ENCODE measurements around the gene RAPGEF6. TPM values are rescaled to one million over a fixed set of nuclear protein-coding genes. Genes with fewer than 3 reads are reported as not detected.
"Not testable (repeated sequence)": the region's sequence is repeated elsewhere in the genome, so short reads cannot be mapped to it uniquely, and the experiment has no call there.

Gene RAPGEF6
- 10 to 100 TPM; 12.4 to 17.8 (median 16.2) TPM for polyA plus RNA-seq (ENCODE audit: insufficient read length in 4 of 4)

- peak; percentile 99 to 100 (median 99) for DNase-seq (ENCODE audit: low read depth in 4 of 4, low spot score in 3 of 4)
Measured at GRCh38 chr5:131634996-131635683, at the start of gene RAPGEF6. TSS of gene RAPGEF6 (minus strand) at chr5:131635229. CDS start at chr5:131635030, 199 bp downstream.

GRCh38 chr5:131684595-131684994 lies 49.6 kb upstream of the RAPGEF6 start:
- DNase-seq (ENCODE audit: low read depth in 4 of 4, low spot score in 3 of 4) = no peak

GRCh38 chr5:131684051-131684450 lies 49.0 kb upstream of the RAPGEF6 start:
- DNase-seq (ENCODE audit: low read depth in 4 of 4, low spot score in 3 of 4) = no peak

- no peak for DNase-seq (ENCODE audit: low read depth in 4 of 4, low spot score in 3 of 4)
Measured at GRCh38 chr5:131682826-131683225, 47.8 kb upstream of the RAPGEF6 start.

GRCh38 chr5:131682175-131682574 lies 47.1 kb upstream of the RAPGEF6 start:
- DNase-seq (ENCODE audit: low read depth in 4 of 4, low spot score in 3 of 4) = no peak

- DNase-seq (ENCODE audit: low read depth in 4 of 4, low spot score in 3 of 4) = no peak
Measured at GRCh38 chr5:131679911-131680310, 44.9 kb upstream of the RAPGEF6 start.

- DNase-seq (ENCODE audit: low read depth in 4 of 4, low spot score in 3 of 4) = not testable (repeated sequence)
Measured at GRCh38 chr5:131678273-131678672, 43.2 kb upstream of the RAPGEF6 start.

- DNase-seq (ENCODE audit: low read depth in 4 of 4, low spot score in 3 of 4) = no peak
Measured at GRCh38 chr5:131677115-131677514, 42.1 kb upstream of the RAPGEF6 start.

- no peak for DNase-seq (ENCODE audit: low read depth in 4 of 4, low spot score in 3 of 4)
Measured at GRCh38 chr5:131672776-131673175, 37.7 kb upstream of the RAPGEF6 start.

- DNase-seq (ENCODE audit: low read depth in 4 of 4, low spot score in 3 of 4) = peak; percentile 20 to 41 (median 23)
Measured at GRCh38 chr5:131671994-131672655, 37.1 kb upstream of the RAPGEF6 start.

- DNase-seq (ENCODE audit: low read depth in 4 of 4, low spot score in 3 of 4) = no peak
Measured at GRCh38 chr5:131671409-131671808, 36.4 kb upstream of the RAPGEF6 start.

- no peak for DNase-seq (ENCODE audit: low read depth in 4 of 4, low spot score in 3 of 4)
Measured at GRCh38 chr5:131664929-131665328, 29.9 kb upstream of the RAPGEF6 start.

- DNase-seq (ENCODE audit: low read depth in 4 of 4, low spot score in 3 of 4) = no peak
Measured at GRCh38 chr5:131661933-131662332, 26.9 kb upstream of the RAPGEF6 start.

GRCh38 chr5:131659841-131660240 lies 24.8 kb upstream of the RAPGEF6 start:
- DNase-seq (ENCODE audit: low read depth in 4 of 4, low spot score in 3 of 4) = no peak

- no peak for DNase-seq (ENCODE audit: low read depth in 4 of 4, low spot score in 3 of 4)
Measured at GRCh38 chr5:131659290-131659689, 24.3 kb upstream of the RAPGEF6 start.

GRCh38 chr5:131654776-131655175 lies 19.7 kb upstream of the RAPGEF6 start:
- no peak for DNase-seq (ENCODE audit: low read depth in 4 of 4, low spot score in 3 of 4)

GRCh38 chr5:131654309-131654708 lies 19.3 kb upstream of the RAPGEF6 start:
- DNase-seq (ENCODE audit: low read depth in 4 of 4, low spot score in 3 of 4) = no peak

GRCh38 chr5:131649161-131649560 lies 14.1 kb upstream of the RAPGEF6 start:
- no peak for DNase-seq (ENCODE audit: low read depth in 4 of 4, low spot score in 3 of 4)

GRCh38 chr5:131647048-131647769 lies 12.2 kb upstream of the RAPGEF6 start:
- no peak for DNase-seq (ENCODE audit: low read depth in 4 of 4, low spot score in 3 of 4)

- no peak for DNase-seq (ENCODE audit: low read depth in 4 of 4, low spot score in 3 of 4)
Measured at GRCh38 chr5:131644822-131645221, 9.8 kb upstream of the RAPGEF6 start.

GRCh38 chr5:131644370-131644769 lies 9.3 kb upstream of the RAPGEF6 start:
- no peak for DNase-seq (ENCODE audit: low read depth in 4 of 4, low spot score in 3 of 4)

- no peak for DNase-seq (ENCODE audit: low read depth in 4 of 4, low spot score in 3 of 4)
Measured at GRCh38 chr5:131641494-131641893, 6.5 kb upstream of the RAPGEF6 start.
